Measurements from ENCODE around the gene CHID1. TPM values are rescaled to one million over a fixed set of nuclear protein-coding genes. Genes with fewer than 3 reads are reported as not detected.

CHID1 gene
- polyA plus RNA-seq, 1 donor from 2014 or later, result 51.2 TPM

DNA sequence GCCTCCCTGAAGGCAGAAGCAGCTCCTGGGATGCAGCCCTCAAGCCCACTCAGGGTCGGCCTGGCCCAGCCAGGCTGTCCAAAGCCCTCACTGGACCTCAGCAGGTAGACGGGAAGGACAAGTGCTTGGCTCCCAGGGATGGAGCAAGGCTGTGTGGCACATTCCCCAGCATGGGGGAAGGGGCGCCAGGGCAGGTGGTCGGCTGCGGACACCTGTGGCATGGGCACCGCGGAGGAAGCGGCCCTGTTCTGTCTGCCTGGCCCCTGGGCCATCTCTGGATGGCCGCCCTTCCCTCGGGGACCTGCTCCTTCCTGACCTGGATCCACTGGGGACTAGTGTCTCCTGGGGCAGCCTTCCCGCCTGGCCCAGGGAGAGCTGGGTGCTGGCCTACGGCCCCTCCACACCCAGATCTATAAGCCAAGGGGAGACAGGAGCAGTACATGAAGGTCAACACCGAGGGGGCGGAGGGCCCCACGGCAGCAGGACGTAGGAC lies 26.0 kb downstream of the CHID1 start:
- H3K9ac ChIP-seq (ENCODE audit: low read length), result no peak overlapping the region
- H3K27ac ChIP-seq (ENCODE audit: low read length), result no peak overlapping the region
- no peaks in the 10 kb centered on the region for H3F3A ChIP-seq (ENCODE audit: insufficient read depth, low read length, poor library complexity, severe bottlenecking)
- no peaks in the 10 kb centered on the region for H3K79me2 ChIP-seq (replicated peaks; ENCODE audit: insufficient read depth, low read length)
- H3K36me3 ChIP-seq (ENCODE audit: insufficient read depth, low read length), result no peaks in the 10 kb centered on the region
- TF ChIP-seq MXI1 (conservative IDR thresholded peaks at IDR 0.05; ENCODE audit: poor library complexity, severe bottlenecking) (no peak), RAD21 (conservative IDR thresholded peaks at IDR 0.05) (no peak), SMC3 (conservative IDR thresholded peaks at IDR 0.05; ENCODE audit: poor library complexity) (no peak)
- TF ChIP-seq, protein P1, sequence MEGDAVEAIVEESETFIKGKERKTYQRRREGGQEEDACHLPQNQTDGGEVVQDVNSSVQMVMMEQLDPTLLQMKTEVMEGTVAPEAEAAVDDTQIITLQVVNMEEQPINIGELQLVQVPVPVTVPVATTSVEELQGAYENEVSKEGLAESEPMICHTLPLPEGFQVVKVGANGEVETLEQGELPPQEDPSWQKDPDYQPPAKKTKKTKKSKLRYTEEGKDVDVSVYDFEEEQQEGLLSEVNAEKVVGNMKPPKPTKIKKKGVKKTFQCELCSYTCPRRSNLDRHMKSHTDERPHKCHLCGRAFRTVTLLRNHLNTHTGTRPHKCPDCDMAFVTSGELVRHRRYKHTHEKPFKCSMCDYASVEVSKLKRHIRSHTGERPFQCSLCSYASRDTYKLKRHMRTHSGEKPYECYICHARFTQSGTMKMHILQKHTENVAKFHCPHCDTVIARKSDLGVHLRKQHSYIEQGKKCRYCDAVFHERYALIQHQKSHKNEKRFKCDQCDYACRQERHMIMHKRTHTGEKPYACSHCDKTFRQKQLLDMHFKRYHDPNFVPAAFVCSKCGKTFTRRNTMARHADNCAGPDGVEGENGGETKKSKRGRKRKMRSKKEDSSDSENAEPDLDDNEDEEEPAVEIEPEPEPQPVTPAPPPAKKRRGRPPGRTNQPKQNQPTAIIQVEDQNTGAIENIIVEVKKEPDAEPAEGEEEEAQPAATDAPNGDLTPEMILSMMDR (IDR thresholded peaks at IDR 0.05; ENCODE audit: poor library complexity, severe bottlenecking), result no peak
- H3K27me3 ChIP-seq (ENCODE audit: insufficient read depth, low read depth, low read length), result no peaks in the 10 kb centered on the region
- no peak overlapping the region for H3K4me3 ChIP-seq (ENCODE audit: low read length)
- no peak overlapping the region for H3K4me2 ChIP-seq (ENCODE audit: low read length)
- H4K20me1 ChIP-seq (ENCODE audit: insufficient read depth), result no peaks in the 10 kb centered on the region
- no peak overlapping the region for H2AFZ ChIP-seq (ENCODE audit: low read depth, low read length)
- no peaks in the 10 kb centered on the region for H3K9me3 ChIP-seq (ENCODE audit: low read length)
- no peaks in the 10 kb centered on the region for H3K9me2 ChIP-seq (ENCODE audit: insufficient read depth, low read length)

- Histone ChIP-seq H3K9me3 (ENCODE audit: low read length) (no peaks in the 10 kb centered on the region), H3K4me3 (ENCODE audit: low read length) (no peak overlapping the region), H2AFZ (ENCODE audit: low read depth, low read length) (no peak overlapping the region), H3K9me2 (ENCODE audit: insufficient read depth, low read length) (no peaks in the 10 kb centered on the region), H3K36me3 (ENCODE audit: insufficient read depth, low read length) (no peaks in the 10 kb centered on the region), H3K79me2 (replicated peaks; ENCODE audit: insufficient read depth, low read length) (no peaks in the 10 kb centered on the region), H4K20me1 (ENCODE audit: insufficient read depth) (no peaks in the 10 kb centered on the region), H3K4me2 (ENCODE audit: low read length) (no peak overlapping the region), H3K27me3 (ENCODE audit: insufficient read depth, low read depth, low read length) (no peaks in the 10 kb centered on the region), H3K9ac (ENCODE audit: low read length) (no peak overlapping the region), H3K27ac (ENCODE audit: low read length) (no peak overlapping the region), H3F3A (ENCODE audit: insufficient read depth, low read length, poor library complexity, severe bottlenecking) (no peaks in the 10 kb centered on the region)
- TF ChIP-seq REST (IDR thresholded peaks at IDR 0.05; ENCODE audit: borderline replicate concordance) (no peak), SMC3 (conservative IDR thresholded peaks at IDR 0.05; ENCODE audit: poor library complexity) (no peak), MXI1 (conservative IDR thresholded peaks at IDR 0.05; ENCODE audit: poor library complexity, severe bottlenecking) (no peak), POLR2AphosphoS5 (IDR thresholded peaks at IDR 0.05) (no peak), RAD21 (conservative IDR thresholded peaks at IDR 0.05) (no peak), EZH2 (IDR thresholded peaks at IDR 0.05; ENCODE audit: borderline replicate concordance, insufficient read depth, low read length, poor library complexity, severe bottlenecking) (no peak), EP300 (conservative IDR thresholded peaks at IDR 0.05; ENCODE audit: poor library complexity, severe bottlenecking) (no peak), TAF1 (IDR thresholded peaks at IDR 0.05; ENCODE audit: low read depth) (no peak)
- TF ChIP-seq, protein P1 (IDR thresholded peaks at IDR 0.05; ENCODE audit: poor library complexity, severe bottlenecking), result no peak
These were observed 27.1 kb downstream of the CHID1 start for GRCh38 chr11:883527-883926.

Measured in neural cell (in vitro differentiated cells).